ENCODE results near the gene CCDC134. TPM values are rescaled to one million over a fixed set of nuclear protein-coding genes. Genes with fewer than 3 reads are reported as not detected.
A peak's percentile ranks its signal among the peaks of the same experiment; 100 is the strongest.

The CCDC134 gene
- total RNA-seq, 6 donors from 2014 or later: 5.5 to 12.6 (median 8.8) TPM

GRCh38 chr22:41841085-41841712 lies 40.7 kb downstream of the CCDC134 start:
- Histone ChIP-seq H3K9me3 (no peaks in the 10 kb centered on the region), H3K4me1 (peaks cover 31 to 67% (median 55%) of the 10 kb centered on the region in 4 donors), H3K27me3 (no peaks in the 10 kb centered on the region), H3K36me3 (peaks cover 0 to 10% (median 6%) of the 10 kb centered on the region in 4 donors), H3K27ac (peak overlapping the region in 3 of 4 donors; percentile 44 to 59 (median 51)), H3K4me3 (no peak overlapping the region)
- DNase-seq: no peak
- ATAC-seq (ENCODE audit: low FRiP score in 2 of 2): peak in 1 of 2 donors; percentile 53
- TF ChIP-seq POLR2AphosphoS5 (IDR thresholded peaks at IDR 0.05) (no peak), CTCF (IDR thresholded peaks at IDR 0.05) (no peak), EP300 (IDR thresholded peaks at IDR 0.05) (no peak), POLR2A (IDR thresholded peaks at IDR 0.05) (no peak)
- 51 to 55% methylated on average over 3 of the region's 3 CpGs for WGBS, 2 donors

GRCh38 chr22:41842996-41843970 lies 42.8 kb downstream of the CCDC134 start:
- TF ChIP-seq EP300 (IDR thresholded peaks at IDR 0.05) (no peak), POLR2A (IDR thresholded peaks at IDR 0.05) (no peak), CTCF (IDR thresholded peaks at IDR 0.05) (no peak), POLR2AphosphoS5 (IDR thresholded peaks at IDR 0.05) (no peak)
- H3K36me3 ChIP-seq: peaks cover 0 to 3% (median 1%) of the 10 kb centered on the region in 4 donors
- H3K4me1 ChIP-seq: peaks cover 36 to 87% (median 73%) of the 10 kb centered on the region in 4 donors
- H3K4me3 ChIP-seq: no peak overlapping the region
- no peaks in the 10 kb centered on the region for H3K27me3 ChIP-seq
- peak overlapping the region in 3 of 4 donors; percentile 19 to 56 (median 38) for H3K27ac ChIP-seq
- no peak for ATAC-seq (ENCODE audit: low FRiP score in 2 of 2)
- DNase-seq: no peak
- WGBS, 2 donors: 76 to 78% methylated on average over 8 of the region's 8 CpGs
- no peaks in the 10 kb centered on the region for H3K9me3 ChIP-seq

GRCh38 chr22:41844036-41844435 lies 43.6 kb downstream of the CCDC134 start:
- H3K4me1 ChIP-seq: peaks cover 43 to 88% (median 76%) of the 10 kb centered on the region in 4 donors
- peak overlapping the region in 3 of 4 donors; percentile 5 to 45 (median 36) for H3K27ac ChIP-seq
- H3K27me3 ChIP-seq: no peaks in the 10 kb centered on the region
- ATAC-seq (ENCODE audit: low FRiP score in 2 of 2): no peak
- WGBS, 2 donors: 52 to 74% methylated on average over 1 of the region's 1 CpG
- no peak for DNase-seq
- H3K36me3 ChIP-seq: peaks cover 0 to 3% (median 1%) of the 10 kb centered on the region in 4 donors
- no peaks in the 10 kb centered on the region for H3K9me3 ChIP-seq
- H3K4me3 ChIP-seq: no peak overlapping the region
- TF ChIP-seq POLR2AphosphoS5 (IDR thresholded peaks at IDR 0.05) (no peak), EP300 (IDR thresholded peaks at IDR 0.05) (no peak), CTCF (IDR thresholded peaks at IDR 0.05) (no peak), POLR2A (IDR thresholded peaks at IDR 0.05) (no peak)

GRCh38 chr22:41844513-41844912 lies 44.0 kb downstream of the CCDC134 start:
- Histone ChIP-seq H3K27ac (peak overlapping the region in 3 of 4 donors; percentile 5 to 45 (median 36)), H3K27me3 (no peaks in the 10 kb centered on the region), H3K9me3 (no peaks in the 10 kb centered on the region), H3K36me3 (peaks cover 0 to 3% (median 1%) of the 10 kb centered on the region in 4 donors), H3K4me3 (no peak overlapping the region), H3K4me1 (peaks cover 43 to 90% (median 76%) of the 10 kb centered on the region in 4 donors)
- WGBS, 2 donors: 42 to 53% methylated on average over 1 to 3 of the region's 3 CpGs
- TF ChIP-seq POLR2A (IDR thresholded peaks at IDR 0.05): no peak
- TF ChIP-seq POLR2AphosphoS5 (IDR thresholded peaks at IDR 0.05): no peak
- peak in 1 of 4 donors; percentile 11 for TF ChIP-seq EP300 (IDR thresholded peaks at IDR 0.05)
- DNase-seq: peak in 1 of 2 donors; percentile 82
- peak in 1 of 2 donors; percentile 74 for ATAC-seq (ENCODE audit: low FRiP score in 2 of 2)
